ENCODE measurements around the gene RTF1.
"Not testable (repeated sequence)": the region's sequence is repeated elsewhere in the genome, so short reads cannot be mapped to it uniquely, and the experiment has no call there.

RTF1 gene

DNA sequence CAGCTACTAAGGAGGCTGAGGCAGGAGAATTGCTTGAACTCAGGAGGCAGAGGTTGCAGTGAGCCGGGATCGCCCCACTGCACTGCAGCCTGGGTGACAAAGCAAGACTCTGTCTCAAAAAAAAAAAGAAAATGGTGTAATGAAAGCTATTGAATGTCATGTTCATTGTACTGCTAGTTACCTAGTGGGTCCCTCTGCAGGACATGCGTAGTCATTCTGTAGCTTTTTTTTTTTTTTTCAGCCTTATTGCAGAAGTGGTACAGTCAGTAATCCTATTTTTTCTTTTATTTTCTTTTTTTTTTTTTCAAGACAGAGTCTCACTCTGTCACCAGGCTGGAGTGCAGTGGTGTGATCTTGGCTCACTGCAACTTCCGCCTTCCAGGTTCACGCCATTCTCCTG, 21.9 kb downstream of the RTF1 start:
- H3K9ac ChIP-seq (ENCODE audit: low read depth, low read length); H3K4me3 ChIP-seq (ENCODE audit: low read length); H3K9me3 ChIP-seq (replicated peaks; ENCODE audit: low read length); H3K4me1 ChIP-seq (ENCODE audit: control insufficient read depth, insufficient read depth, low read length); H3K4me2 ChIP-seq (ENCODE audit: low read length); H3K27me3 ChIP-seq (ENCODE audit: control insufficient read depth, insufficient read depth, low read length): not testable (repeated sequence)
- peaks cover 23% of the 10 kb centered on the region for H3K36me3 ChIP-seq (ENCODE audit: insufficient read depth, low read length)

DNA sequence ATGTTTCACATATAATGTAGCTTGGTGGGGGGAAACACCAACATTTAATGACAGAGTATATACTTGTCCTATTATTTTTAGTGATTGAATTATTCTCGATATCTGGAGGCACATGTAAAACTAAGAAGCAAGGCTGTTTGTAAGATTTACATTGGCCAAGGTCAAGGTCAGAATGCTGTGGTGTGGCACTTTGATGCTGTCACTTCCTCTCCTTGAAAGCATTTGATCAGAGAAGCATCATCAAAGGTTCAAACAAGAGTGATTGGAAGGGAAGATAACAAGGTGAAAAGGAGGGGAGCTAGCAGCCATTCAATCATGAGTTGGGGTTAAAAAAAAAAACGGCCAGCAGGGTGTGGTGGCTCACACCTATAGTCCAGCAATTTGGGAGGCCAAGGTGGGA, 26.4 kb downstream of the RTF1 start:
- no peaks in the 10 kb centered on the region for H3K4me1 ChIP-seq (ENCODE audit: control insufficient read depth, insufficient read depth, low read length)
- H3K27me3 ChIP-seq (ENCODE audit: control insufficient read depth, insufficient read depth, low read length) = no peaks in the 10 kb centered on the region
- H3K36me3 ChIP-seq (ENCODE audit: insufficient read depth, low read length) = peaks cover 23% of the 10 kb centered on the region
- H3K4me3 ChIP-seq (ENCODE audit: low read length) = no peak overlapping the region
- H3K9me3 ChIP-seq (replicated peaks; ENCODE audit: low read length) = no peaks in the 10 kb centered on the region
- H3K9ac ChIP-seq (ENCODE audit: low read depth, low read length) = no peak overlapping the region
- H3K4me2 ChIP-seq (ENCODE audit: low read length) = no peak overlapping the region

DNA sequence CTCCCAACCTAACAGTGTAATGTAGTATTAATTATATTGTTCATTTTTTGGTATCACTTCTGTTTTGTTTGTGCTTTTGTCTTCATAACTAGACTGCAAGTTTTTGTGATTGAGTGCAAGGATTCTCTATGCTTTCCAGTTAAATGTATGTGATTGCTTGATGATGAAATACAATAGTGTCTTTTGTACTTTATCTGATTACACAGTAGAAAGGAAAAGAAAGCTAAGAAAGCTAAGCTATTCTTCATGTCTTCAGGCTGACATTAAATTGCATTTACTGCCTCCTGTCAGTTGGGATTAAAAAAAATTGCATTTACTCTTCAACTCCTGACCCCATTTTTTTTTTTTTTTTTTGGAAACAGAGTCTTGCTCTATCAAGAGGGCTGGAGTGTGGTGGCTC, 28.5 kb downstream of the RTF1 start:
- H3K9me3 ChIP-seq (replicated peaks; ENCODE audit: low read length) = no peaks in the 10 kb centered on the region
- H3K4me1 ChIP-seq (ENCODE audit: control insufficient read depth, insufficient read depth, low read length) = no peaks in the 10 kb centered on the region
- H3K27me3 ChIP-seq (ENCODE audit: control insufficient read depth, insufficient read depth, low read length) = no peaks in the 10 kb centered on the region
- H3K9ac ChIP-seq (ENCODE audit: low read depth, low read length) = no peak overlapping the region
- no peak overlapping the region for H3K4me2 ChIP-seq (ENCODE audit: low read length)
- no peak overlapping the region for H3K4me3 ChIP-seq (ENCODE audit: low read length)
- peaks cover 20% of the 10 kb centered on the region for H3K36me3 ChIP-seq (ENCODE audit: insufficient read depth, low read length)

DNA sequence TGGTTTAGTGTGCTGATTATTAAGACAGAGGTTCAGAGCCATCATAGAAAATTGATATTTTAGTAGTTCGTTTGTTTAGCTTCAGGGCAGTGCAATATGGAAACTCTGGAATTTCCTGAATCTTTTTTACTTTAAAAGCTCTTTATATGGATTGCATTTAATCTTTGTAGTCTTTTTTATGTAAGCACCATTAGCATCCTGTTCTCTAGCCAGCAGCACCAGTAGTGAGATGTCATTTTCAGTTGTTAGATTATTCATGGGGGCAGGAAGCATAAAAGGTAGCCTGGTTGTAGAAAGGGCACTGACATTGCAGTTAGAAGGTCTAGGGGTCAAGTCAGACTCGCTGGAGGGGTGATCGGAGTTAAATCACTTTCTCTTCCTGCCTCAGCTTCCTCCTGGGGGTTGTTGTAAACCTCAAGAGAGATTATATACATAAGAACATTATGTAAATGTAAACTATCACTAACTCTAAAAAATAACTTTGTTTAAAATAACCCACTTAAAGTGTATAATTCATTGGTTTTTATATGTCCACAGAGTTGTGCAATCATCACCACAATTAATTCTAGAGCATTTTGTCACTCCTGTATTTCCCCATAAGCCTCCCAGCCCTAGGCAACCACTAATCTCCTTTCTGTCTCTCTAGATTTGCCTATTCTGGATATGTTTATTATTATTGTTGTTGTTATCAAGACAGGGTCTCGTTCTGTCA, 45.3 kb downstream of the RTF1 start:
- Histone ChIP-seq H3K9me3 (replicated peaks; ENCODE audit: low read length) (no peaks in the 10 kb centered on the region), H3K4me3 (ENCODE audit: low read length) (no peak overlapping the region), H3K27me3 (ENCODE audit: control insufficient read depth, insufficient read depth, low read length) (no peaks in the 10 kb centered on the region), H3K36me3 (ENCODE audit: insufficient read depth, low read length) (peaks cover 43% of the 10 kb centered on the region), H3K4me1 (ENCODE audit: control insufficient read depth, insufficient read depth, low read length) (no peaks in the 10 kb centered on the region), H3K4me2 (ENCODE audit: low read length) (no peak overlapping the region), H3K9ac (ENCODE audit: low read depth, low read length) (no peak overlapping the region)

DNA sequence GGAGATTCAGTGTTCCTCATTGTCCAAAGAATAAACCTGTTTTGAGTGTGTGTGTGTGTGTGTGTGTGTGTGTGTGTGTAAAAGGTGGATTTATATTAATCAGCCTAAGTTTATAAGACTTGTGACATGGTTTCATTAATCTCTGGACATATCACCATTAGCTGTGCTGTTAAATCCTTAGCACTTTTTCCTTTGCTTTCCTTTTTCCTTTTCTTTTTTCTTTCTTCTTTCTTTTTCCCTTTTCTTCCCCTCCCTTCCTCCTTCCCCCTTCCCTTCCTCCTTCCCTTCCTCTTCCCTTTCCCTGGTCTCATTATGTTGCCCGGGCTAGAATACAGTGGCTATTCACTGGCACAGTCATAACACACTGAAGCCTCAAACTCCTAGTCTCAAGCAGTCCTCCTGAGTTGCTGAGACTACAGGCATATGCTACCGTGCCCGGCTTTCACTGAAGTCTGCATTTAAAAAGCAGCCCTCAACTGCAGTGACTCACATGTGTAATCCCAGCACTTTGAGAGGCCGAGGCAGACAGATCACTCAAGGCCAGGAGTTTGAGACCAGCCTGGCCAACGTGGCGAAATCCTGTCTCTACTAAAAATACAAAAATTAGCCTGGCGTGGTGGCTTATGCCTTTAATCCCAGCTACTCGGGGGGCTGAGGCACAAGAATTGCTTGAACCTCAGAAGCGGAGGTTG, 48.1 kb downstream of the RTF1 start:
- no peak overlapping the region for H3K4me2 ChIP-seq (ENCODE audit: low read length)
- H3K9ac ChIP-seq (ENCODE audit: low read depth, low read length) = no peak overlapping the region
- no peaks in the 10 kb centered on the region for H3K27me3 ChIP-seq (ENCODE audit: control insufficient read depth, insufficient read depth, low read length)
- no peak overlapping the region for H3K4me3 ChIP-seq (ENCODE audit: low read length)
- H3K36me3 ChIP-seq (ENCODE audit: insufficient read depth, low read length) = peaks cover 38% of the 10 kb centered on the region
- H3K4me1 ChIP-seq (ENCODE audit: control insufficient read depth, insufficient read depth, low read length) = no peaks in the 10 kb centered on the region
- H3K9me3 ChIP-seq (replicated peaks; ENCODE audit: low read length) = no peaks in the 10 kb centered on the region

DNA sequence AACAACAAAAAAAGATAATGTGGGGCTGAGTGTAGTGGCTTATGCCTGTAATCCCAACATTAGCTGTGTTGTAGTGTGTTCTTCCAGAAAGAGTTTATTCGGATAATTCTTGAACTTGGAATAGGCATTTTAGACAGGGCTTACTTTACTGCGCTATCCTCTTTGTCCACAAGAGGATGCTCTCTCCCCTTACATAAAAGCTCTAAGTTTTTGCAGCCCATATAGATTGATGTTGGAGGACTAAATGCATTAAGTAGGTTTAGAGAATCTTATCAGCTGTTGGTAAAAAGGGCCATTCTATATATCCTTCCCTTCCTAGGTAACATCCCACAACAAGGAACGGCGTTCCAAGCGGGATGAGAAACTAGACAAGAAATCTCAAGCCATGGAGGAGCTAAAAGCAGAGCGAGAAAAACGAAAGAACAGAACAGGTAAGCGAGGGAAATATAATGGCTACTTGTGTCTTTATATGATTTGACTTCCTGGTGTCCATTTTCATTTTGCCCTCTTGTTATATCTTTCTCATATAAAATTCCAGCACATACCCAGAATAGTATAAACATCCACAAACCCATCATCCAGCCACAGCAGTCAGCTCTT, 49.0 kb downstream of the RTF1 start:
- H3K4me1 ChIP-seq (ENCODE audit: control insufficient read depth, insufficient read depth, low read length) = no peaks in the 10 kb centered on the region
- H3K4me2 ChIP-seq (ENCODE audit: low read length) = no peak overlapping the region
- H3K27me3 ChIP-seq (ENCODE audit: control insufficient read depth, insufficient read depth, low read length) = no peaks in the 10 kb centered on the region
- no peak overlapping the region for H3K9ac ChIP-seq (ENCODE audit: low read depth, low read length)
- H3K4me3 ChIP-seq (ENCODE audit: low read length) = no peak overlapping the region
- no peaks in the 10 kb centered on the region for H3K9me3 ChIP-seq (replicated peaks; ENCODE audit: low read length)
- H3K36me3 ChIP-seq (ENCODE audit: insufficient read depth, low read length) = peaks cover 44% of the 10 kb centered on the region

DNA sequence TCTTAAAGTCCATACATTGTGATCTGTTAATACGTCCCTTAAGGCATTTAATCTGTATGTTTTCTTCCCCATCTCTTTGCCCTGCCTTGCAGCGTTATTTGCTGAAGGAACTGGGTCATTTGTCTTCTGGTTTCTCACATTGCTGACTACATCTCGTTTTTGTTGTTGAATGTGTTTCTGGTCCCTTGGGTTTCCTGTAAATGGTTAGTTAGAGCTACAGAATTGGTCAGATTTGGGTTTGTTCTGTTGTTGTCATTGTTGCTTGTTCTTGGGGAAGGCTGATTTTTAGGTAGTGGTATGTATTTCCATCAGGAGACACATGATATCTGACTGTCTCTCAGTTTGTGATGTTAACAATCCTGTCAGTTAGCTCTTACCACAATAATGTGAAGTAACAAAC, 49.8 kb downstream of the RTF1 start:
- Histone ChIP-seq H3K4me2 (ENCODE audit: low read length) (no peak overlapping the region), H3K27me3 (ENCODE audit: control insufficient read depth, insufficient read depth, low read length) (no peaks in the 10 kb centered on the region), H3K4me1 (ENCODE audit: control insufficient read depth, insufficient read depth, low read length) (no peaks in the 10 kb centered on the region), H3K9me3 (replicated peaks; ENCODE audit: low read length) (no peaks in the 10 kb centered on the region), H3K36me3 (ENCODE audit: insufficient read depth, low read length) (peaks cover 51% of the 10 kb centered on the region), H3K9ac (ENCODE audit: low read depth, low read length) (no peak overlapping the region), H3K4me3 (ENCODE audit: low read length) (no peak overlapping the region)

DNA sequence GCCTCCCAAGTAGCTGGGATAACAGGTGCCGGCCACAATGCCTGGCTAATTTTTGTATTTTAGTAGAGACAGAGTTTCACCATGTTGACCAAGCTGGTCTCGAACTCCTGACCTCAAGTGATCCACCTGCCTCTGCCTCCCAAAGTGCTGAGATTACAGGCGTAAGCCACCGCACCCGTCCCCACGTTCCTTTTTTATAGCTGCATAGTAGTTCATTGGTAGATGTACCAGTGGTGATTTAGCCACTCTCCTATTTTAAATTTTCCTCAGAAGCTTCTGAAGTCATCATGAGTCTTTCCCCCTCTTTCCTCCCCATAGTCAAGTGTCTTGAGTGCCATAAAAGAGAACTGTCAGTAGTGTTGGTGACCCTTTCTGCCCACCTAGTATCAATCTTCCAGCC, 52.7 kb downstream of the RTF1 start:
- not testable (repeated sequence) for H3K27me3 ChIP-seq (ENCODE audit: control insufficient read depth, insufficient read depth, low read length); H3K9ac ChIP-seq (ENCODE audit: low read depth, low read length); H3K4me3 ChIP-seq (ENCODE audit: low read length); H3K4me2 ChIP-seq (ENCODE audit: low read length); H3K9me3 ChIP-seq (replicated peaks; ENCODE audit: low read length); H3K4me1 ChIP-seq (ENCODE audit: control insufficient read depth, insufficient read depth, low read length)
- peaks cover 50% of the 10 kb centered on the region for H3K36me3 ChIP-seq (ENCODE audit: insufficient read depth, low read length)

DNA sequence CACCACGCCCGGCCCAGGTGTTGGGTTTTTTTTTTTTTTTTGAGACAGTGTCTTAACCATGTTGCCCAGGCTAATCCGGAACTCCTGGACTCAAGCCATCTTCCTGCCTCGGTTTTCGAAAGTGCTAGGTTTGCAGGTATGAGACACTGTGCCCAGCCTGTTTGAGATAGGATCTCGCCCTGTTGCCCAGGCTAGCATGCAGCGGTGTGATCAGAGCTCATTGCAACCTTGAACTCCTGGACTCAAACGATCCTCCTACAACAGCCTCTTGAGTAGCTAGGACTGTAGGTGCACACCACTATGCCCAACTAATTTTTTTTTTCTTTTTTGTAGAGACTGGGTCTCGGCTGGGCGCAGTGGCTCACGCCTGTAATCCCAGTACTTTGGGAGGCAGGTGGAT, 56.5 kb downstream of the RTF1 start:
- Histone ChIP-seq H3K4me2 (ENCODE audit: low read length) (no peak overlapping the region), H3K9me3 (replicated peaks; ENCODE audit: low read length) (no peaks in the 10 kb centered on the region), H3K4me1 (ENCODE audit: control insufficient read depth, insufficient read depth, low read length) (peaks cover 7% of the 10 kb centered on the region), H3K9ac (ENCODE audit: low read depth, low read length) (no peak overlapping the region), H3K4me3 (ENCODE audit: low read length) (no peak overlapping the region), H3K27me3 (ENCODE audit: control insufficient read depth, insufficient read depth, low read length) (no peaks in the 10 kb centered on the region), H3K36me3 (ENCODE audit: insufficient read depth, low read length) (peaks cover 61% of the 10 kb centered on the region)

DNA sequence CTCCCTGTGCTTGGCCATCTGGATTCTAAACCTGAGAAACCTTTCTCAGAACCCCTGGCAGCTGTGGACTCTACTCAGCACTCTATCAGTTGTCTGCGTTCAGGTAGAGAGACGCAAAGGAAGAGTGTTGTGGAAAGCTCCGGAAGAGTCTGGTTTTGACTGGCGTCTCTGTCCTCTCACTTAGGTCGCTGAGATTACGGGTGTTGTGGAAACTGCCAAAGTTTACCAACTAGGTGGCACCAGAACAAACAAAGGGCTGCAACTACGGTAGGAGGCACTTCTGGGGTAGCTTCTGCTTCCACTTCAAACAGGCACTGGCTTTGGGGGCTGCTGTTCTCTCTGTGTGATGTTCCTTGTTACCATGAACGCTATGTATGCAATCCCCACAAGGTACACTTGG, 57.5 kb downstream of the RTF1 start:
- no peak overlapping the region for H3K4me2 ChIP-seq (ENCODE audit: low read length)
- no peak overlapping the region for H3K4me3 ChIP-seq (ENCODE audit: low read length)
- peaks cover 7% of the 10 kb centered on the region for H3K4me1 ChIP-seq (ENCODE audit: control insufficient read depth, insufficient read depth, low read length)
- H3K27me3 ChIP-seq (ENCODE audit: control insufficient read depth, insufficient read depth, low read length) = no peaks in the 10 kb centered on the region
- no peak overlapping the region for H3K9ac ChIP-seq (ENCODE audit: low read depth, low read length)
- H3K9me3 ChIP-seq (replicated peaks; ENCODE audit: low read length) = no peaks in the 10 kb centered on the region
- peaks cover 71% of the 10 kb centered on the region for H3K36me3 ChIP-seq (ENCODE audit: insufficient read depth, low read length)

DNA sequence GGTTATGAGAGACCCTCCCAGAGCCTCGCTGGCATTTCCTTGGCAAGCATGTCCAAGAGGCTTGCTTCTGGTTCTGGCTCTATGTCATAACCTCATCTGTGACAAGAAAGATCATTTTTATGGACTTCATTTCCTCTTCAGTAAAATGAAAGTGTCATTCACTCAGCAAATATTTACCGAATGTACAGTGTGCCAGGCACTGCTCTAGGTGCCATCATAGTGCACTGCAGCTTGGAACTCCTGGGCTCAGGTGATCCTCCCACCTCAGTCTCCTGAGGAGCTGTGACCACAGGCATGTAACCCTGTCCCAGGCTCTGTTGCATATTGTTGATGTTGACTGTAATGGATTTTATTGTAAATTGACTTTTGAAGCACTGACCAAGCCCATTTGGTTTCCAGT, 58.0 kb downstream of the RTF1 start:
- Histone ChIP-seq H3K9me3 (replicated peaks; ENCODE audit: low read length) (no peaks in the 10 kb centered on the region), H3K9ac (ENCODE audit: low read depth, low read length) (no peak overlapping the region), H3K4me2 (ENCODE audit: low read length) (no peak overlapping the region), H3K4me1 (ENCODE audit: control insufficient read depth, insufficient read depth, low read length) (peaks cover 7% of the 10 kb centered on the region), H3K4me3 (ENCODE audit: low read length) (no peak overlapping the region), H3K27me3 (ENCODE audit: control insufficient read depth, insufficient read depth, low read length) (no peaks in the 10 kb centered on the region), H3K36me3 (ENCODE audit: insufficient read depth, low read length) (peaks cover 70% of the 10 kb centered on the region)

All from skeletal muscle satellite cell (primary cell).